Islet of Langerhans (tissue), 1 donor: Measurements from ENCODE around the gene WDR76.
"Not testable (repeated sequence)": the region's sequence is repeated elsewhere in the genome, so short reads cannot be mapped to it uniquely, and the experiment has no call there.

Source experiments
- FAIRE-seq: peaks from one replicate; lab custom pipeline; 2011; peaks lifted over from hg19 to GRCh38; lab: Jason Lieb, UNC

The WDR76 gene

DNA sequence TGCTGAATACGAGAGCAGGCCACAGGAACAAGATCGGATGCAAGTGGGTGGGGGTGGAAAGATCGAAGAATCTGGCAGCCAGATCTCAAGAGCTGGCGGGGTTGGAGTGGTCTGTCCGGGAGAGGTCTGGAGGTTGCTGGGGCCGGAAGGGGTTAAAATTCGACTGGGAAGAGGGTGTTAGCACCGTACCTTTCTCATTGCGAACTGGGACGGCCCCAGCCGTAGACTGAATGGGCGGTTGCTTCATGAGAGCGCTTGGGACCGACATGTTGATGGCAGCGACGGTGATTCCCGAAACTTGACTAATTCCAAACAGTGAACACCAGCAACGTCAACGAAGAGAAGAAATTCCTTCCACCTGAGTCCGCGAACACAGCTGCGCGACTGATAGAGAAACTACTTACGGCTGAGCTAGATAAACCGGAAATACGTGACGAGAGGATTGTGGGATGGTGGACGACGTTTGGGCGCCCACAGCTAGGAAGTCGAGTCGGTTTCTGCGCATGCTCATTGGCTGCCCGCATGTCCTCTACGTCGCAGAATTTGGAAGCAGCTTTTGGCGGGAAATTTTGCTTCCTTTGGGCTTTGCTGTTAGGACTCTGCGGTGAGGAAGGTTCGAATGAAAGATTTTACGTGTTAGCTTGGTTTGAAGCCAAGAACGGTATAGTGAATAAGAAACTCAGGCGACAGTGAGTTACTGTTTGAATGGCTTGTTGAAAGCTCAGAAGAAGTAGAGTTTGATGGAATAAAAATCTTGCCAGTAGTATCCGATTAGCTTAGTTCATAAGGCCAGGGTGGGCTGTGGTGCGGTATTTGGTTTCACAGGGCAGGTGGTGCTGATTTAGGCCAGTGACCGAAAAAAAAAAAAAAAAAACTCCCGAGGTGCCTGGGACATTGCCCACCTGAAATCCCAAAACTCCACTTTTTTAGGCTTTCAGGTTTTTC is 2.2 kb upstream of the WDR76 start, which contains the start of gene MFAP1:
TSS of gene MFAP1 (minus strand) at position 389 of the 945 bp plus-strand sequence. CDS start at position 268, 121 bp downstream.
- peak; percentile 96 for FAIRE-seq

DNA sequence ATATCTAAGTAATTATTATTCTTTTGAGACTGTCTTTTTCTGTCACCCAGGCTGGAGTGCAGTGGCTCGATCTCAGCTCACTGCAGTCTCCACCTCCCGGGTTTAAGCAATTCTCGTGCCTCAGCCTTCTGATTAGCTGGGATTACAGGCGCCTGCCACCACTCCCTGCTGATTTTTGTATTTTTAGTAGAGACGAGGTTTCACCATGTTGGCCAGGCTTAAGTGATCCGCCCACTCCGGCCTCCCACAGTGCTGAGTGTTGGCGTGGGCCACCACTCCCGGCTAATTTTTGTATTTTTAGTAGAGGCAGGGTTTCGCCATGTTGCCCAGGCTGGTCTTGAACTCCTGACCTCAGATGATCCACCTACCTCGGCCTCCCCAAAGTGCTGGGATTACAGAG is 1.5 kb upstream of the WDR76 start:
- FAIRE-seq, result not testable (repeated sequence)

DNA sequence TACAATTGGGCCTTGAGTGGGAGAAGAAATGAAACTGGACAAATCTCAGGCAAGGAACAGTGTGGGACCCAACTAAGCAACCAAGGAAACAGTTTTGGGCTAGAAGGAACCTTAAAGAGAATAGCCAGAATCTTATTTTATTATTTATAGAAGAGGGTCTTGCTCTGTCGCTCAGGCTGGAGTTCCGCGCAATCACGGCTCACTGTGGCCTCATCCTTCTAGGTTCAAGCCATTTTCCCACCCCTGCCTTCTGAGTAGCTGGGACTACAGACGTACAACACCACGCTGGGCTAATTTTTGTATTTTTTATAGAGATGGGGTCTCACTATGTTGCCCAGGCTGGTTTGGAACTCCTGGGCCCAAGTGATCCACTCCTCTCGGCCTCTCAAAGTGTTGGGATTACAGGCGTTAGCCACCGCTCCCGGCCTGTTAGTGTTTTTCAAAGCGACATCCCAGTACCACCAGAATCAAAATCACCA is 734 bp upstream of the WDR76 start:
- FAIRE-seq, result no peak

DNA sequence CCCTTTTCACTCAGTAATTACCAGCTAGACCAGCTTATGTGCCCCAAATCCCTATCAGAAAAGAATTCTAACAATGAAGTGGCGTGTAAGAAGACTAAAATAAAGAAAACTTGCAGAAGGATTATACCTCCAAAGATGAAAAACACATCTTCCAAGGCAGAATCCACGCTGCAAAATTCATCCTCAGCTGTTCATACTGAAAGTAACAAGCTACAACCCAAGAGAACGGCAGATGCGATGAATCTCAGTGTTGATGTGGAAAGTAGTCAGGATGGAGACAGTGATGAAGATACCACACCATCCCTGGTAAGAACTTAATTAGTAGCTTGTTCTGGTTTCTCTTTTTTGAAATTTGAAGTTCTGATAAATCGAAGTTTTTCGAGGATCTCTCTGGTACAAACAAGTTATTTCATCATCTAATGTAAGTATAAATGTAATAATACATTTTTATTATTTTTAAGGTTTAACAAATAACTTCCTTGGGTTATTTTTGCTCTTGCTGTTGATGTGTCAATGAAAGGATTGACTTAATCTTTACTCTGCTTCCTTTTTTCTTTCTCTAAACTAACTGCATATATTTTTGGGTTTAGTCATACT is 1.4 kb downstream of the WDR76 start:
- FAIRE-seq, result no peak

DNA sequence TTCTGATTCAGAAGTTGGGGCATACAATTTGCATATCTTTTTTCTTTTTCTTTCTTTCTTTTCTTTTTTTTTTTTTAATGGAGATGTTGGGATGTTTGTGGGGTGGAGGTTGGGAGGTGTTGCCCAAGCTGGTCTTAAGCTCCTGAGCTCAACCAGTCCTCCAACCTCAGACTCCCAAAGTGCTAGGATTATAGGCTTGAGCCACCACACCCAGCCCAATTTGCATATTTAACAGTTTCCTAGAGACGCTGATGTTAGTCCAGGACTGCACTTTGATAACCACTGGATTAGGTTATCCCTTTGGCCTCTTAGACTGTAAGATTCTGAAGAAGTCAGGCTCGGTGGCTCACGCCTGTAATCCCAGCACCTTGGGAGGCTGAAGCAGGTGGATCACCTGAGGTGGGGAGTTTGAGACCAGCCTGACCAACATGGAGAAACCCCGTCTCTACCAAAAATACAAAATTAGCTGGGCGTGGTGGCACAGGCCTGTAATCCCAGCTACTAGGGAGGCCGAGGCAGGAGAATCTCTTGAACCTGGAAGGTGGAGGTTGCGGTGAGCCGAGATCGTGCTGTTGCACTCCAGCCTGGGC is 3.2 kb downstream of the WDR76 start:
- FAIRE-seq, result not testable (repeated sequence)

DNA sequence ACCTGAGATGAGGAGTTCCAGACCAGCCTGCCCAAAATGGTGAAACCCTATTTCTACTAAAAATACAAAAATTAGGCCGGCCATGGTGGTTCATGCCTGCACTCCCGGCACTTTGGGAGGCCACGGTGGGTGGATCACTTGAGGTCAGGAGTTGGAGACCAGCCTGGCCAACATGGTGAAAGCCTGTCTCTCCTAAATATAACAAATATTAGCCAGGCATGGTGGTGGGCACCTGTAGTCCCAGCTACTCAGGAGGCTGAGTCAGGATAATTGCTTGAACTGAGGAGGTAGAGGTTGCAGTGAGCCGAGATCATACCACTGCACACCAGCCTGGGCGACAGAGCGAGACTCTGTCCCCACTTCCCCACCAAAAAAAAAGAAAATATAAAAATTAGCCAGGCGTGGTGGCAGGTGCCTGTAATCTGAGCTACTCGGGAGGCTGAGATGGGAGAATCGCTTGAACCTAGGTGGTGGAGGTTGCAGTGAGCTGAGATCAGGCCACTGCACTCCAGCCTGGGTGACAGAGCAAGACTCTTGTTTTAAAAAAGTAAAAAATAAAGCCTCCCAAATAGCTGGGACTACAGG is 4.0 kb downstream of the WDR76 start:
- FAIRE-seq, result not testable (repeated sequence)

DNA sequence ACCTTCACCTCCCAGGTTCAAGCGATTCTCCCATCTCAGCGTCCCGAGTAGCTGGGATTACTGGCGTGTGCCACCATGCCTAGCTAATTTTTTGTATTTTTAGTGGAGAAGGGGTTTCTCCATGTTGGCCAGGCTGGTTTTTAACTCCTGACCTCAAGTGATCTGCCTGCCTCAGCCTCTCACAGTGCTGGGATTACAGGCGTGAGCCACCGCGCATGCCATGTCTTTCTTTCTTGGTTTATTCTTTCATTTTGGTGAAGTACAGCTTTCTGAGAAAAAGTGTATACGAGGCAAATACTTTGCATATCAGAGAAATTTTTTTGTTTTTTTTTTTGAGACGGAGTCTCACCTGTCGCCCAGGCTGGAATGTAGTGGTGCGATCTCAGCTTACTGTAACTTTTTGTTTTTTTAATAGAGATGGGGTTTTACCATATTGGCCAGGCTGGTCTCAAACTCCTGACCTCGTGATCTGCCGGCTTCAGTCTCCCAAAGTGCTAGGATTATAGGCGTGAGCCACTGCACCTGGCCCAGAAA is 4.8 kb downstream of the WDR76 start:
- FAIRE-seq, result not testable (repeated sequence)

DNA sequence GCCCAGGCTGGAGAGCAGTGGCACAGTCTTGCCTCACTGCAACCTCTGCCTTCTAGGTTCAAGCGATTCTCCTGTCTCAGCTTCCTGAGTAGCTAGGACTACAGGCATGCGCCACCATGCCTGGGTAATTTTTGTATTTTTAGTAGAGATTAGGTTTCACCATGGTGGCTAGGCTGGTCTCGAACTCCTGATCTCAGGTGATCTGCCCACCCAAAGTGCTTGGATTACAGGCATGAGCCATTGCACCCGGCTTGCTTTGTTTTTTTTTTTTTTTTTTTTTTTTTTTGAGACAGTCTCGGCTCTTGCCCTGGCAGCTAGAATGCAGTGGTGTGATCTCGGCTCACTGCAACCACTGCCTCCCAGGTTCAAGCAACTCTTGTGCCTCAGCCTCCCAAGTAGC is 5.7 kb downstream of the WDR76 start:
- FAIRE-seq, result not testable (repeated sequence)

DNA sequence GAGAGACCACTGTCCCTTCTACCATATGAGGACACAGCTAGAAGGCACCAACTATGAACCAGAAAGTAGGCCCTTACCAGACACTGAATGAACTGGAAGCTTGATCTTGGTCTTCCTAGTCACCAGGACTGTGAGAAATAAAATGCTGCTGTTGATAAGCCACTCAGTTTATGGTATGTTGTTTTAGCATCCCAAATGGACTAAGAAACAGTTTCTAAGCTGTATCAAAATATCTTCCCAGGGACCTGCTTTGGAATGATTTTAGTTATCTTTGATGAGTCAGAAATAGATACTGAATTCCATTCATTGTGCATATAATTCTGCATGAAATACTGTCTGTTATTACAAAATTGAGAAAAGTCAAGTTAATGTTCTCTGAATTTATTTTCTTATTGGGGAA is 18.6 kb downstream of the WDR76 start:
- FAIRE-seq, result no peak

DNA sequence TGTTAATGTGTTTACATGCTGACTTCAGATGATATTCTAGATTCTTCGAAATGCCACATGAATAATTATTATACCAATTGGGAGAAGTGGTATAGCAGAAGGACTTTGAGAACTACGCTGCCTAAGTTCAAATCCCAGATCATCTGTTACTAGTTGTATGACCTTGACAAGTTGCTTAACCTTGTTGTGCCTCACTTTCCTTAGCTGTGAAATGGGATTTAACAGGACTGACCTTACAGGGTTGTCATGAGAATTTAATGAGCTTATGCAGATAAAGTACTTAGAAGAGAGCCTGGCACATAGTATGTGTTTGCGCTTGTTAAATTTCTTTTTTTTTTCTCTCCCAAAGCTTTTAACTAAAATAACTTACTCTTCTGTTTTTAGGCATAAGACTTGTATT is 24.4 kb downstream of the WDR76 start:
- FAIRE-seq, result no peak

DNA sequence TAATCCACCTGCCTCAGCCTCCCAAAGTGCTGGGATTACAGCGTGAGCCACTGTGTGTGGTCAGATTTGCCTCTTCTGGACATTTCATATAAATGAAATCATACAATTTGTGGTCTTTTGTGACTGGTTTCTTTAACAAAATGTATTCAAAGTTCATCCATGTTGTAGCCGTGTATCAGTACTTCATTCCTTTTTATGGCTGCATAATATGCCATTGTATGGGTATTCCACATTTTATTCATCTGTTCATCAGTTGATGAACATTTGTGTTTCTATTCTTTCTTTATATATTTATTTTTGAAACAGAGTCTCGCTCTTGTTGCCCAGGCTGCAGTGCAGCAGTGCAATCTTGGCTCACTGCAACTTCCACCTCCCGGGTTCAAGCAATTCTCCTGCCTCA is 25.8 kb downstream of the WDR76 start:
- FAIRE-seq, result no peak

DNA sequence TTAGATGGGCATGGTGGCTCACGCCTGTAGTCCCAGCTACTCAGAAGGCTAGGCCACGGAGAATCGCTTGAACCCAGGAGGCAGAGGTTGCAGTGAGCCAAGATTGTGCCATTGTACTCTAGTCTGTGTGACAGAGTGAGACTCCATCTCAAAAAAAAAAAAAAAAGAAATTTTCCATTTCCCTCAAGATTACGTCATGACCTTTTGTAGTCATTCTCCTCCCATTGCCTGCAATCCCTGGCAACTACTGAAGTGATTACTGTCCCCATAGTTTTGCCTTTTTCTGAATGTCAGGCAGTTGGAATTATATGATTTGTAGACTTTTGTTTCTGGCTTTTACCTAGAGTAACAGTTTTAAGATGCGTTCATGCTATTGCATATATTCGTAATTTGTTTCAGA is 28.0 kb downstream of the WDR76 start:
- FAIRE-seq, result no peak

DNA sequence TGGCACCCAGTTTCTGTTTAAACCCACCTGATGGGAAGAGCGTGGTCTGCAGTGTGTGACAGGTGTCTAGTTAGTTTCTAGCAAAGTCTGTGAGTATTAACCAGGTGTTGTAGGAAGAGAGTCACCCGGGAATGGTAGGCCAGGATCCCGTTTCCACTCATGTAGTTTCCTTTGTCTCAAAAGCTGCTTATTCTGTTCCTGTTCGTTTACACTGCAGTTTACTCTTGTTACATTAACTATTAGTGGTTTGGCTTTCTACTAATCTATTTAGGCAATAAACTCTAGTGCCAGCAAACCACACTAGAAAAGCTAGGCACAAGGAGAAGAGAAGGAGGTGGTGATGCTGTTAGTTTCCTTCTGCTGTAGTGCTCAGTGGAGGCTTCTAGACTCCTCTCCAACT is 32.7 kb downstream of the WDR76 start:
- no peak for FAIRE-seq

DNA sequence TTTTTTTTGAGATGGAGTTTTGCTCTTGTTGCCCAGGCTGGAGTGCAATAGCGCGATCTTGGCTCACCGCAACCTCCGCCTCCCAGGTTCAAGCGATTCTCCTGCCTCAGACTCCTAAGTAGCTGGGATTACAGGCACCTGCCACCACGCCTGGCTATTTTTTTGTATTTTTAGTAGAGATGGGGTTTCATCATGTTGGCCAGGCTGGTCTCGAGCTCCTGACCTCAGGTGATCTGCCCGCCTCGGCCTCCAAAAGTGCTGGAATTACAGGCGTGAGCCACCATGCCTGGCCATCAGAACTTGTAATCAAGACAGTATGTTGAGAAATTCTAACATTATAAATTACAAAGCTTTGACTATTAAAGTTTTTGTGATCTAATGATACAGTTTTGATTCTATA is 39.8 kb downstream of the WDR76 start:
- FAIRE-seq, result not testable (repeated sequence)

DNA sequence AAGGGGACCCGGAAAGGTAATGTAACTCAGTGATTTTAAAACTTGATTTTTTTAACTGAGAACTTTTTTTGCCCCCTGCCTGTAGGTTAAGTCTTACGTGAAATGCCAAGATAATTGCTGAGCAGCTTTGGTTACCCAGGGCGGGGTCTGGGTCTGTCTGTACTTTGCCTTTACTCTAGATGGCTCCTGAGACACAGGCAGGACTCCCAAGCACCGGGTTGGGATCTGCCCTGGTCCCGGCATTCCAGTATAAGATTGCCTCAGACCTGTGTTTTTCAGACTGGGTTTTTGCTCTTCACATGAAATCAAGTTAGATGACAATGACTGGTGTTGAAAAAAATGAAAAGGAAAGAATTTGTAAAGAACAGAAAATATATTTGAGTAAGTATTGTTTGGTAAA is 40.3 kb downstream of the WDR76 start:
- FAIRE-seq, result no peak

DNA sequence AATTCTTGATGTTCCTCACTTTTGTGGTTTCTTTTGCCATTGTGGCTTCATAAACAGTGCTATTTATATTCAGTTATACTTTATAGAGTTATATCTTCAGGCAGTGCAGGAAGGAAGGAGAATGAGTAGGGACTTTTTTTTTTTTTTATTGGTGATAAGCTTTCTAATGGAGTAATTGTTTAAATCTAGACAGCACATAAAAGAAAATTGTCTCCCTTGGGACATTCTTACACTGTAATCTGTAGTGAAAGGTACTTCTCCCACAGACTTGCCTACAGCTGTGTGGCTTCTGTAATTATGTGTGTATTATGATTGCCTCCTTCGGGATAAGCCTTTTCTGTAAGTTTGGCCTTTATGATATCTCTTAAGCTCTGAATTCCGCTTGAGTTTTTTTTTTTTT is 41.6 kb downstream of the WDR76 start:
- FAIRE-seq, result no peak

DNA sequence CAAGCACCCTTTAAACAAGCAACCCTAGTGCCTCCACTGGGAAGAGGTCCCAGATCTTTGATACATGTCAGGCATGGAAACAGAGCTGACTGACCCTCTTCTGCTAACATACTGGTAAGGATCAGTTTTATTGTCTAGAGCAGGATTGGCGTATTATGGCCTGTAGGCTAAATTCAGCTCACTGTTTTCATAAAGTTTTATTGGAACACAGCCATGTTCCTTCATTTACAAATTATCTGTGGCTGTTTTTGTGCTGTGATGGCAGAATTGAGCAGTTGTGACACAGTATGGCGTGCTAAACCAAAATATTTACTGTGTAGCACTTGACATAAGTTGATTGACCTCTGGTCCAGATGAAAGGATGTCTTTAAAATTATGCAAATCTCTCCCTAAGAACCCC is 45.0 kb downstream of the WDR76 start:
- no peak for FAIRE-seq

DNA sequence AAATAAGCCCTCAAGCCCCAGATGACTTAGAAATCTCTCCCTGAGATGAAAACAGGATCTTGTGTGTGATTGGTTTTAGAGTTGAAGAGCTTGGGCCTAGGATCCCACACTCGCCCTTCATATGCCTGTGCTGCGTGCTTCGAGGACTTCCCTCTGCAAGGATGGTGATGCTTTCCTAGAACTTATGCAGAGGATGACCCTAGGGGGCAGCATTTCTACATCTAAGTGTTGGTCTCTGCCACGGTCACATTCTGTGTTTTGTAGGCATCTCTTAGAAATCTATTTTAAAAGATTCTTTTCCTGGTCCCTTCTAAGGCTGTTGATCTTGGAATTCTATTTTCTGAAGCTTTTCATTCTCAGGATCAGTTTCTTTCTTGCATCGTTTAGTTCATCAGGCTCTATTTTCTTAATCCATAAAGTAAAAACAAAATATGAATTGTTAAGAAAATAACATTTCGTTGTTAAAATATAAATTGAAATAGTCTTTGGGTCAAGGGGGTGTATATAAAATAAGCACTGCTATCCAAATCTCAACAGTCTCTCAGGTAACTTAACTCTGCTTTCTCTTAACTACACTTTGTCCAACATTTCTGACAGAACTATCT is 45.7 kb downstream of the WDR76 start:
- peak; percentile 75 for FAIRE-seq

DNA sequence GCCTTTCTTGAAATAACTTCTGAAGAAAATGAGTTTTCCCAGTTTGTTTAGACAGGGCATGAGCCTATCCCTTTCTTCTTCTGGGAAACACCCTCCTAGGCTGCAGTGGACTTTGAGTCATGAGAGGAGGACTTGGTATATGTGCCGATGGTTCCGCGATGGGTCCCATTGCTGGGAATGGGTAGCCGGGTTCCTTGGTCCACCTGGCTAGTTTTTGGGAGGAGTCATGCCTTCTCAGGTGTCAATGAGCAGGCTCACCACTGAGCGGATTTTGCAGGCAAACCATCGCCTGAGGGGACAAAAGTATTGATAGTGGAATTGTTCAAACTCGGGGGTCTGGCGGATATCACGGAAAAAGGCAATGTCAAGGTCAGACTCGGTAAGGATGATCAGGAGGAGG is 46.8 kb downstream of the WDR76 start:
- no peak for FAIRE-seq

DNA sequence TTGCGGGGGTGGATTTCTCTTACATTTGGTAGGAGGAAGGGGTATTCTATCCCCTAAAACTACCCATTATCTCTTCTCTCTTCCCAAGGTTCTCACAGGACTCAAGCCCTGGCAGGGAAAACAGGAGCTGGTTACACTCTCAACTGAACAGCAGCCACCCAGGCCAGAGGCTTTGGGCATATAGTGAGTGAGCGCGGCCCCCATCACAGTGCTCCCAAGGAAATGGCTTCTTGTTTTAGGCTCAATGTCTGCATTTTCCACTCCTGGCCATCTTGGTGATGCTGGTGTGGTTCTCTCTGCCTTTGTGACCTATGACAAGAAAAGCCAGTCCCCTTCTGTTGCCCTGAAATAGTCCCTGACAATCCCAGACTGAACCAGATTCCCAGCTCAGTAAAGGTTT is 50.1 kb downstream of the WDR76 start:
- FAIRE-seq, result no peak

DNA sequence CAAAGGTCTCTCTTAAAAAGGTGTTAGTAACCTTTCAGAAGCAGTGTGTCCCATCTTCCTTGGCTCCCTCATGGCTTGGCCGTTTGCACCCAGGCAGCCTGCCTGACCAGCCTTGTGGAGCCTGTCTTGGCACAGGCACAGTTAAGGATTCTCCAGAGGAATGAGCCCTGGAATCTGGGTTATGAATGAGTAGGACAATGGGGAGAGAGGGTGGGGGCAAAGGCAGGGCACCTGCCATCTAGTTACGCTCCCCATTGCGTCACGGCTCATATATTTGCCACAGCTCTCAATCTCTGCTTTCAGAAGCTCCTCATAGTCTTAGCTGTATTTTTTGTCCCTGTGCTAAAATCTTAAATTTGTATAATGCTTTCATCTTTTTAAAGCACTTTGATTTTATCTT is 50.6 kb downstream of the WDR76 start:
- no peak for FAIRE-seq

DNA sequence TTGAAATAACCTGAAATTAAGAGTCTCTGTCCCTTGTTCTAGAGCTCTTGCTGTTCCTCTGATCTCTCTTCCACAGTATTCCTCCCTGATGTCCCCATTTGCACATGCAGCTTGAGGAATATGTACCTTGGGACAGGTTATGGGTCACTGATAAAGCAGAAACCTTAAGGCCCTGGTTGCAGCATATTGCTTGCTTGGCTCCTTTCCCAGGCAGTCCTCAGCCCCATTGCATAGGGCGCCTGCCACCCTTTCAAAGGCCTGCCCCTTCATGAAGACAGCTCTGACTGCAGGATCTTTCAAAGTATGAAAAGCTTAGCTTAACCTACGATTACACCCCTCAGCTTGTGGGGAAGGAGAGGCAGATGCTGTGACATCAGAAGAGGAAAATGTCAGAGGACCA is 51.6 kb downstream of the WDR76 start:
- no peak for FAIRE-seq
